IPS-20b (cell line): ENCODE data around the gene MPC1.
A peak's percentile ranks its signal among the peaks of the same experiment; 100 is the strongest.
"Not testable (repeated sequence)": the region's sequence is repeated elsewhere in the genome, so short reads cannot be mapped to it uniquely, and the experiment has no call there.

Source experiments
- H3K27ac ChIP-seq: one replicate; pipeline ENCODE4 v1.5.1; 2013; ENCODE audit warnings: low read length
- H3K27me3 ChIP-seq: 2 replicates; pipeline ENCODE4 v1.6.1; 2013; ENCODE audit warnings: mild to moderate bottlenecking, low read length, inconsistent platforms; ENCODE audit not compliant: insufficient read depth
- H3K36me3 ChIP-seq: 2 replicates; pipeline ENCODE4 v1.6.1; 2013; ENCODE audit warnings: low read depth, mild to moderate bottlenecking, inconsistent platforms, low read length, moderate library complexity; ENCODE audit not compliant: insufficient read depth
- H3K4me1 ChIP-seq: 2 replicates; pipeline ENCODE4 v1.6.1; 2013; ENCODE audit warnings: mild to moderate bottlenecking, control low read depth, inconsistent platforms, low read length, moderate library complexity; ENCODE audit not compliant: insufficient read depth
- H3K4me3 ChIP-seq: 2 replicates; pipeline ENCODE4 v1.5.1; 2013; ENCODE audit warnings: mild to moderate bottlenecking, low read length, inconsistent platforms
- H3K9ac ChIP-seq: 2 replicates; pipeline ENCODE4 v1.6.1; 2013; ENCODE audit warnings: low read depth, mild to moderate bottlenecking, inconsistent platforms, low read length, moderate library complexity
- H3K9me3 ChIP-seq: 2 replicates; pipeline ENCODE4 v1.6.1; 2013; ENCODE audit warnings: mild to moderate bottlenecking, low read depth, low read length, inconsistent platforms; ENCODE audit not compliant: insufficient read depth

Gene MPC1

DNA sequence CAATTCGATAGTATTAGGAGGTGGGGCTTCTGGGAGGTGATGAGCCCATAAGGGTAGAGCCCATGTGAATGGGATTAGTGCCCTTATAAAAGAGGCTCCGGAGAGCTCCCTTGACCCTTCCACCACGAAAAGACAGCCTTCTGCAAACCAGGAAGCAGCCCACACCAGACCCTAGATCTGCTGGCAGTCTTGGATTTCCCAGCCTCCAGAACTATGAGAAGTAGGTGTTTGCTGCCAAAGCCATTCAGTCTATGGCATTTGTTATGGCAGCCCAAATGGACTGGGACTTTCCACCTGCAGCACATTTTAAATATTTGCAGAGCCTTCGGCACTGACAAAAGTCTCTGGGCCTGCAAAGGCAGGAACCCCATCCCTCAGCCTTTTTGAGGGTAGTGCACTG lies 28.6 kb downstream of the MPC1 start:
- Histone ChIP-seq H3K4me3 (no peak overlapping the region), H3K36me3 (no peaks in the 10 kb centered on the region), H3K9ac (no peak overlapping the region), H3K27me3 (no peaks in the 10 kb centered on the region), H3K27ac (no peak overlapping the region), H3K9me3 (no peaks in the 10 kb centered on the region), H3K4me1 (peaks cover 5% of the 10 kb centered on the region; the same call in 1 of the 2 replicates)

DNA sequence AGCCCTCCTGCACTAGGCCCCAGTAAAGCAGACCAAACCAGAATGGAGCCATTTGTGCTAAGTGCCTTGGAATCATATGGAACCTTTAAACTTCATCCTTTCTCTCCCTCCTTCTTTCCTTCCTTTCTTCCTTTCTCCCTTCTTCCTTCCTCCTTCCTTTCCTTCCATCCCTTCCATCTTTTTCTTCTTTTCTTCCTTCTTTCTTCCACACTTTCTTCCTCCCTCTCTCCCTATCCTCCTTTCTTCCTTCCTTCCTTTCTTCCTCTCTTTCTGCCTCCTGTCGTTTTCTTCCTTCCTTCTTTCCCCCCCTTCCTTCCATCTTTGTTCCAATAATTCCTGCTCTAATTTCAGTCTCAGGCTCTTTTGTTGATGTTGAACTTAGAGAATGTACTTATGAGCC lies 29.2 kb downstream of the MPC1 start:
- Histone ChIP-seq H3K27me3 (no peaks in the 10 kb centered on the region), H3K4me1 (peaks cover 5% of the 10 kb centered on the region; the same call in 1 of the 2 replicates), H3K36me3 (no peaks in the 10 kb centered on the region), H3K9me3 (no peaks in the 10 kb centered on the region), H3K4me3 (no peak overlapping the region), H3K9ac (no peak overlapping the region), H3K27ac (no peak overlapping the region)

DNA sequence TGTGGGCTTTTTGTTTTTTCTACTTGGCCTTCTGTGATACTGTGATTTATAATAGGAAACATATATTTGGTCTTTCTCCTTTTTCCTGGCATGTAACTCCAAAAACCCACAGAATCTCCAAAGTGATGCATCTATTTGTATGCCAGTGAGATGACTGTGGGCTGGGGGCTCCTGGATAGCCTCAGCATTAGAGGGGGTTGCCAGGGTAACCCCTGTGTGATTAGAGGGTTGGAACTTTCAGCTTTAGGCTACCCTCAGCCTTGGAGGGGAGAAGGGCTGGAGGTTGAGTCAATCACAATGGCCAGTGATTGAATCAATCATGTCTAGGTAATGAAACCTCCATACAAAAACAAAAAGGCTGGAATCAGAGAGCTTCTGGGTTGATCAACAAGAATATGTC lies 29.8 kb downstream of the MPC1 start:
- H3K4me1 ChIP-seq: peaks cover 5% of the 10 kb centered on the region; the same call in 1 of the 2 replicates
- no peaks in the 10 kb centered on the region for H3K36me3 ChIP-seq
- no peak overlapping the region for H3K4me3 ChIP-seq
- no peak overlapping the region for H3K27ac ChIP-seq
- H3K27me3 ChIP-seq: no peaks in the 10 kb centered on the region
- H3K9me3 ChIP-seq: no peaks in the 10 kb centered on the region
- H3K9ac ChIP-seq: no peak overlapping the region

DNA sequence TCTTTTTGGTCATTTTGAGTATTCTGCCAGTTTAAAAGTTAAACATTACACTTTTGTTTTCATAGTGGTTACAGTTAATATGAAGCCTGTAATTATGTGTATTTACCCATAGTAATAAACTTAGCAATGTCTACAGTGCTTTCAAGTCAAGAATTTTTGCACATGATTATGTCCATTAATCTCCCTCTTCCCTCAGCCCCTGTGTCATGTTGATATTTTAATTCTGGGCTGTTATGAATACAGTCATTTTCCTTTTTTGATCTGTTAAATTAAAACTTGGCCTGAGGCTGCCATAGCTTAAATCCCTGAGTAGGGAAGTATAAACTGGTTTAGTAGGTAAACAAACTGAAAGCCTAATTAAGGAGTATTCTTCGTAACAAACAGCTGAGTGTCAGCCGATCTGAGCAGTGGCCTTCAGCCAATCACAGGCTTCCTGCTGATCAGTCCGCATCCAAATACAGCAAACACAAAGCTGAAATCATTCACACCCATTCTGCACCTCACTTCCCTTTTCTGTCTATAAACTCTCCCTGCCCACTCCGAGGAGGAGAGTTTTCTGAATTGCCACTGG lies 30.9 kb downstream of the MPC1 start:
- no peak overlapping the region for H3K9ac ChIP-seq
- no peak overlapping the region for H3K4me3 ChIP-seq
- no peaks in the 10 kb centered on the region for H3K9me3 ChIP-seq
- H3K36me3 ChIP-seq: no peaks in the 10 kb centered on the region
- no peak overlapping the region for H3K27ac ChIP-seq
- H3K27me3 ChIP-seq: no peaks in the 10 kb centered on the region
- H3K4me1 ChIP-seq: peaks cover 5% of the 10 kb centered on the region; the same call in 1 of the 2 replicates

DNA sequence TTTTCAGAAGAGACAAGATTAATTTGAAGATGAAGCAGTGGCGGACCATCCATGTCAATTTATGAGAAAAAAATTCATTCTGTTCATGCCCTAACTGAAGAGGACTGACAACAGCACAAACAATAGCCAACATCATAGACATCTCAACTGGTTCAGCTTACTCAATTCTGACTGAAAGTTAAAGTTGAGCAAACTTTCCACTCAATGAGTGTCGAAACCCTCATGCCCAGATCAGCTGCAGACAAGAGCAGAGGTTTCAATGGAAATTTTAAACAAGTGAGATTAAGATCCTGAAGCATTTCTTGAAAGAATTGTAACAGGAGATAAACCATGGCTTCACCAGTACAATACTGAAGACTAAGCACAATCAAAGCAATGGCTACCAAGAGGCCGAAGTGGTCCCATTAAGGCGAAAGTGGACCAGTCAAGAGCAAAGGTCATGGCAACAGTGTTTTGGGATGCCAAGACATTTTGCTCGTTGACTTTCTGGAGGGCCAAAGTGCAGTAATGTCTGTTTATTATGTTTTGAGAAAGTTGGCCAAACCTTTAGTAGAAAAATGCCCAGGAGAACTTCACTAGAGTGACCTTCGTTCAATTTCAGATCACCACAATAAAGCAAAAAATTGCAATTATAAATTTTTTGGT lies 34.3 kb downstream of the MPC1 start:
- H3K9me3 ChIP-seq: no peaks in the 10 kb centered on the region
- no peaks in the 10 kb centered on the region for H3K36me3 ChIP-seq
- peaks cover 5% of the 10 kb centered on the region; the same call in 1 of the 2 replicates for H3K4me1 ChIP-seq
- no peak overlapping the region for H3K4me3 ChIP-seq
- no peaks in the 10 kb centered on the region for H3K27me3 ChIP-seq
- no peak overlapping the region for H3K27ac ChIP-seq
- H3K9ac ChIP-seq: no peak overlapping the region

DNA sequence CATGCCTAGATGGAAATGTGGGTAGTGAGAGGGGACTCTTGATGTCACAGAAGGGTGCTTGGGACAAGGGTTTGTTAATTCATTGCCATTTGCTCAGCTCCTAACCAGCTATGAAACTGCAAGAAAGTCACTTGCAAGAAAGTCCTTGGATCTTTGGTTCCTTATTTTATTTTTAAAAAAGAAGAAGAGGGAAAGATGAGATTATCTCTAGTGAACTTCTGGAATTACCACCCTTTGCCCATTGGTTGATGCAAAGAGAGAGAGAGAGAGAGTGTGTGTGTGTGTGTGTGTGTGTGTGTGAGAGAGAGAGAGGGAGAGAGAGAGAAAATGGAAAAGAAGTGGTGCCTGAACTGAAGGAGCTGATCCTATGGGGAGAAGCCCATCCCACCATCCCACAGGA lies 35.8 kb downstream of the MPC1 start:
- Histone ChIP-seq H3K27ac (no peak overlapping the region), H3K9me3 (no peaks in the 10 kb centered on the region), H3K36me3 (no peaks in the 10 kb centered on the region), H3K9ac (no peak overlapping the region), H3K4me3 (no peak overlapping the region), H3K4me1 (peaks cover 8% of the 10 kb centered on the region; the same call in 1 of the 2 replicates), H3K27me3 (no peaks in the 10 kb centered on the region)

DNA sequence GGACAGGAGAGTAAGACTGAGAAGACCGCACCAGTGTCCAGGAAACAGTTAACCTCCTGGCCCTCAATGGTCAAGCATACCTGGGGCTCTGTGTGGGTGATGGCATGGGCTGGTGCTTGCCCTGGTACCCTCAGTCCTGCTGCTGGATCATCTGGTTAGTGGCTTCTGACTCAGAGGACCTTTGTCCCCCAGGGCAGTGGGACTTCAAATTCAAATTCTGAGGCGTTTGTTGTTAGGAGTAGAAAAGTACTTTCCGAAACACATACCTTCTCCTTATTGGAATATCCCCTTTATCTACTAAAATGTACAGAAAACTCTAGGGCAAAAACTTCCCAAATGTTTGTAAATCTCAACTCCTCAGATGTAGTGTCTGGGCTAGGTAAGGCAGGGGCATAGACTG lies 36.3 kb downstream of the MPC1 start:
- no peak overlapping the region for H3K9ac ChIP-seq
- no peak overlapping the region for H3K4me3 ChIP-seq
- peaks cover 7% of the 10 kb centered on the region; the same call in 1 of the 2 replicates for H3K4me1 ChIP-seq
- no peak overlapping the region for H3K27ac ChIP-seq
- H3K36me3 ChIP-seq: no peaks in the 10 kb centered on the region
- no peaks in the 10 kb centered on the region for H3K9me3 ChIP-seq
- no peaks in the 10 kb centered on the region for H3K27me3 ChIP-seq

DNA sequence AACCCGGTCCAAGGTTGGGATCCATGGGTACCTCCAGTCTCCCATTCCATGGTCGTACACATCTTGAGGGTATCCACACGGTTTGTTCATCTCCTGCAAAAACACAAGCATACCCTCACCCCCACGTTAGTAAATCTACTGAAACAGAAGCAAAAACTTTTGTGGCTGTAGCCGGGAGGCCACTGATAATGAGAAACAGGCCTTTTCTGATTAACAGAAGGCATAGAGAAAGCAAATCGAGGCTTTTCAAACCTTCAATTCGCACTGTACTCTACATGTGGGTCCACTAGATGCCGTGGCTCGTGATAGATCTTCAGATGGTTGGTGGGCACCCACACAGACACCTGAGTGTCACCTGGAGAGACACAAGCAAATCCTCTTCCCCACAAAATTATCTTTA lies 37.1 kb downstream of the MPC1 start:
- not testable (repeated sequence) for H3K9ac ChIP-seq, H3K36me3 ChIP-seq
- H3K4me1 ChIP-seq: peaks cover 10% of the 10 kb centered on the region; the same call in 1 of the 2 replicates

DNA sequence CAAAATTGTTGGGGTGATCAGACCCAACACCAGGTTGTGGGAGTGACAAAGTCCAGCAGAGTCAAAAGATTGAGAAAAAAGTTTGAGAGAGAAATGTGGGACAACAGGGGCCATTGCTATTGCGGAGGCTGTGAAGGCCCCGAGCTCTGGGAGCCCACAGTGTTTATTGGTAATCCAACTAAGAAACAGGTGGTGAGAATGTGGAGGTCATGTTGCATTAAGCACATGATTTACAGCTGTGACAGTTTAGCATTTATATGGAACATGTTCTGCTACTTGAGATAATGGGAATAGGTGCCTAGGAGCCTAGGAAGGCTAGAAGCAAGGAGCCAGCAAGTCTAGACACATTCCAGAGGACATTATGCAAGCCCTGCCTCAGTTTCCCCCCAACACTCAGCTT lies 37.8 kb downstream of the MPC1 start:
- not testable (repeated sequence) for H3K9me3 ChIP-seq, H3K27ac ChIP-seq, H3K9ac ChIP-seq, H3K27me3 ChIP-seq, H3K36me3 ChIP-seq, H3K4me3 ChIP-seq
- H3K4me1 ChIP-seq: peaks cover 10% of the 10 kb centered on the region; the same call in 1 of the 2 replicates

More for the DNA sequence above, 37.1 kb downstream of the MPC1 start:
- not testable (repeated sequence) for H3K9me3 ChIP-seq, H3K27ac ChIP-seq, H3K4me3 ChIP-seq, H3K27me3 ChIP-seq

DNA sequence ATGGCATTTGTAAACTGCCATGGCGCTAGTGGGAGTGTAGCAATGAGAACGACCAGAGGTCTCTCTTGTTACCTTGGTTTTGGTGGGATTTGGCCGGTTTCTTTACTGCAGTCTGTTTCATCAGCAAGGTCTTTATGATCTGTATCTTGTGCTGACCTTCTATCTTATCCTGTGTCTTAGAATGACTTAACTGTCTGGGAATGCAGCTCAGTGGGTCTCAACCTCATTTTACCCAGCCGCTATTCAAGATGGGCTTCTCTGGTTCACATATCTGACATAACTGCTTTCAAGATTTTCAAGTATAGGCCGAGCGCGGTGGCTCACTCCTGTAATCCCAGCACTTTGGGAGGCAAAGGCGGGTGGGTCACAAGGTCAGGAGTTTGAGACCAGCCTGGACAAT lies 38.5 kb downstream of the MPC1 start:
- Histone ChIP-seq H3K9ac (no peak overlapping the region), H3K9me3 (no peaks in the 10 kb centered on the region), H3K4me3 (no peak overlapping the region), H3K27ac (no peak overlapping the region), H3K36me3 (peaks cover 7% of the 10 kb centered on the region), H3K27me3 (no peaks in the 10 kb centered on the region), H3K4me1 (peaks cover 10% of the 10 kb centered on the region; the same call in 1 of the 2 replicates)

DNA sequence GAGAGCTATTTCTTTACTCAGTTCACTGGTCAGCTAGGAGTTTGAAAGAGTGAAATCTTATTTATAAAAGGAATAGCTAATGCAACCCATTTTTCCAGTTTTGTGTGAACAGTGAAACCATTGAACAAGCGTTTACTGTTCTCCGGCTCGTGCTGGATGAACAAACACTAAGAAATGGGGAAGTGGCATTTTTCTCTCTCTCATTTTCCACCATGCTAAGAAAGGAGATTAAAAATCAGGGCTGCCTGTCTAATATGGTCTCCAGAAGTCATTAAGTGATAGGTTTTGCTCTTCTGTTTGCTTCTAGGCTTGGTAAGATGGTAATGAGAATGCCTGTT lies 39.6 kb downstream of the MPC1 start:
- H3K27me3 ChIP-seq: no peaks in the 10 kb centered on the region
- peak overlapping the region; percentile 98 for H3K4me3 ChIP-seq
- H3K9ac ChIP-seq: peak overlapping the region; percentile 95; the same call in 1 of the 2 replicates
- peak overlapping the region; percentile 59 for H3K27ac ChIP-seq
- H3K36me3 ChIP-seq: peaks cover 9% of the 10 kb centered on the region
- H3K9me3 ChIP-seq: no peaks in the 10 kb centered on the region
- H3K4me1 ChIP-seq: peaks cover 10% of the 10 kb centered on the region; the same call in 1 of the 2 replicates
